ENCODE results near the gene MRPS7.

Gene MRPS7

GRCh38 chr17:75245011-75245410 is 16.7 kb upstream of the MRPS7 start:
- ATAC-seq, result no peak
- TF ChIP-seq RARB (CRISPR knock-in tag; IDR thresholded peaks at IDR 0.05) (no peak), TOX (CRISPR knock-in tag; IDR thresholded peaks at IDR 0.05; ENCODE audit: borderline replicate concordance) (no peak), CREB5 (CRISPR knock-in tag; IDR thresholded peaks at IDR 0.05; ENCODE audit: low read depth) (no peak), PPARA (CRISPR knock-in tag; IDR thresholded peaks at IDR 0.05; ENCODE audit: borderline replicate concordance) (no peak), PATZ1 (CRISPR knock-in tag; IDR thresholded peaks at IDR 0.05; ENCODE audit: borderline replicate concordance) (no peak), ZNF565 (CRISPR knock-in tag; conservative IDR thresholded peaks at IDR 0.05; ENCODE audit: low read depth) (no peak), BACH2 (CRISPR knock-in tag; IDR thresholded peaks at IDR 0.05; ENCODE audit: borderline replicate concordance) (no peak), SNAI2 (CRISPR knock-in tag; IDR thresholded peaks at IDR 0.05) (no peak), POU6F1 (CRISPR knock-in tag; IDR thresholded peaks at IDR 0.05; ENCODE audit: borderline replicate concordance, low read depth) (no peak), ZFP3 (CRISPR knock-in tag; IDR thresholded peaks at IDR 0.05) (no peak)

- ATAC-seq, result no peak
- TF ChIP-seq ARNTL (CRISPR knock-in tag; IDR thresholded peaks at IDR 0.05; ENCODE audit: borderline replicate concordance, low read depth), result no peak
- TF ChIP-seq ZC3H10 (CRISPR knock-in tag; IDR thresholded peaks at IDR 0.05), result no peak
- TF ChIP-seq ESRRG (CRISPR knock-in tag; IDR thresholded peaks at IDR 0.05), result no peak
- no peak for TF ChIP-seq POU6F1 (CRISPR knock-in tag; IDR thresholded peaks at IDR 0.05; ENCODE audit: borderline replicate concordance, low read depth)
- TF ChIP-seq ZNF8 (CRISPR knock-in tag; IDR thresholded peaks at IDR 0.05), result no peak
- no peak for TF ChIP-seq PATZ1 (CRISPR knock-in tag; IDR thresholded peaks at IDR 0.05; ENCODE audit: borderline replicate concordance)
- no peak for TF ChIP-seq ZFP30 (CRISPR knock-in tag; IDR thresholded peaks at IDR 0.05)
- no peak for TF ChIP-seq TCF4 (CRISPR knock-in tag; IDR thresholded peaks at IDR 0.05; ENCODE audit: borderline replicate concordance)
- no peak for TF ChIP-seq TSHZ2 (CRISPR knock-in tag; IDR thresholded peaks at IDR 0.05)
- no peak for TF ChIP-seq CSDC2 (CRISPR knock-in tag; IDR thresholded peaks at IDR 0.05)
- TF ChIP-seq CREB5 (CRISPR knock-in tag; IDR thresholded peaks at IDR 0.05; ENCODE audit: low read depth), result no peak
- TF ChIP-seq PPARA (CRISPR knock-in tag; IDR thresholded peaks at IDR 0.05; ENCODE audit: borderline replicate concordance), result no peak
Observed at GRCh38 chr17:75246404-75246803, 15.3 kb upstream of the MRPS7 start.

Measured in SK-N-SH treated with all-trans-retinoic acid at 6 μM for 48 hours (cell line).